Stimulated activated CD8-positive, alpha-beta memory T cell treated with anti-CD3 and anti-CD28 coated beads, Interleukin-2, amount 100 ng/mL, for 1 hour (primary cell): ENCODE results near the gene MRPL51.
"Not testable (repeated sequence)": the region's sequence is repeated elsewhere in the genome, so short reads cannot be mapped to it uniquely, and the experiment has no call there.

Experiments used
- DNase-seq, 2 donors: peaks; one replicate each; pipeline ENCODE4 v3.0.0-alpha.2; 2020; ENCODE audit warnings: low read depth in 2 of 2

Gene MRPL51

DNA sequence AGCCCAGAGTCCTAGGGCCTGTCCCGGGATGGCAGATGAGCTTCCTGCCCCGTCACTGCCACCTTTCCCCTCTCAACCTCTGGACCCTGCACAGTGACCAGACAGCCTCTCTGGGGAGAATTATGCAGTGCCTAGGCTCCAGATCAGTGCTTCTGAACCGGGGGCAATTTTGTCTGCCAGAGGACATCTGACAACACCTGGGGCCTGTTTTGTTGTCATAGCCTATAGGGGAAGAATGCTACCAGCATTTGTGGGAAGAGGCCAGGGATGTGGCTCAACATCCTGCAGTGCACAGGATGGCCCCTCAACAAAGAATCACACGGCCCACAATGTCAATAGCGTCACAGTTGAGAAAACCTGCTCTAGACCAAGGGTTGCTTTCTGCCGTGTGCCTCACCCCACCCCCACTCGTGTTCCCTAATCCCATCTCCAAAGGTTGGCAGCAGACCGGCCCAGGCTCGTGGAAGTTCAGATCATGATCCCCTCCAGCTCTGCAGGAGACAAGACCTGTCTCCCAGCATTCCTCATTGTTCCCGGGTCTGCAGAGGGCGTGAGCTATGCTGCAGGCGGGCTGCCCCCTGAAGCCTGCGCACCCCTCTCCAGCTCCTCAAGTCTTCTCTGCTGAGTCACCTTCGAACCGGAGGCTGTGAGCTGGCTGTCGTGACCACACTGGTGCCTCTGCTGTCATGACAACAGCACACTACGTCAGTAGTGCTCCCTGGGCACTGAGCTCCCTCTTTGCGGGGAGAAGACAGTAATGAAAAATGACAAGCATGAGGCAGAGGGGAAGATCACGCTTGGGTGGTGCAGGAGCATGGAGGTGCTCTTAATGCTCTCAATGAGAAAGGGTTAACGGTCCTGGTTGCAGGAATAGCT is 39.2 kb upstream of the MRPL51 start:
- DNase-seq = peak; percentile 67 to 69

DNA sequence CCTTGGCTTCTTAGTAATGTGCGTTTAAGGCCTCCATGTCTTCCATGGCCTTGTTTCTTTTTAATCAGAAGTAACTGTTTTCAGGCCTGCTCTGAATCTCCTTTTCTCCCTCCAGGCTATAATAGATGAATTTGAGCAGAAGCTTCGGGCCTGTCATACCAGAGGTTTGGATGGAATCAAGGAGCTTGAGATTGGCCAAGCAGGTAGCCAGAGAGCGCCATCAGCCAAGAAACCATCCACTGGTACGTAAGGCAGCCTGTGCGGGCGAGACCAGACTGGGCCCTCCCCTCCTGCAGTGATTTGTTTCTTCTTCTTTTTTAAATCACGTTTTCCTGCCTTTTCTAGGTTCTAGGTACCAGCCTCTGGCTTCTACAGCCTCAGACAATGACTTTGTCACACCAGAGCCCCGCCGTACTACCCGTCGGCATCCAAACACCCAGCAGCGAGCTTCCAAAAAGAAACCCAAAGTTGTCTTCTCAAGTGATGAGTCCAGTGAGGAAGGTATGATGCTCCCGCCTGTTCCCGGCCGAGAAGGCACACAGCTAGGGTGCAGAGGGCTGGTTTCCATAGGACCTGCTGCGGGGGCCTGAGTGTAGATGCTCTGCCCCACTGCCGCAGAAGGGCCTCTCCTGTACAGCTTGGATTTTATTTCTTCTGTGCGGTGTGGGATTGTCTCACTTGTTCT is 37.7 kb upstream of the MRPL51 start:
- DNase-seq = no peak

DNA sequence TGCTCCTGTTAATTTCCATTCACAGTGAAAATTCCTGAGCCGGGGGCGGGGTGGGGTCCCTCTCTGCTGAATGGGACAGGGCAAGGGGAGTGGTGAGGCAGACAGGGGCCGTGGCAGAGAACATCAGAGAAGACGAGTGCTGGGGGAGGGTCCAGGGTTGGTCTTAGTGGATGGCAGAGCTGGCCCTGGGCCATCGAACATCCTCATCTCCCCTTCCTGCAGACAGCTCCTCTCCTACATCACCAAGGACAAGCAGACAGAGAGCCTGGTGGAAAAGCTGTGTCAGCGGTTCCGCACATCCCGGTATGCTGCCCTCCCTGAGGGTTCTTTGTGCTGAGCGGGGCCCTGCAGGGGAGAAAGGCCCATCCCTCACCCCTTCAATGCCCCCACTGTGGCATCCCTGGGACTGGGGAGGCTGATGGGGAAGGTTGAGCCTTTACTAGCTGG is 36.3 kb upstream of the MRPL51 start:
- no peak for DNase-seq

DNA sequence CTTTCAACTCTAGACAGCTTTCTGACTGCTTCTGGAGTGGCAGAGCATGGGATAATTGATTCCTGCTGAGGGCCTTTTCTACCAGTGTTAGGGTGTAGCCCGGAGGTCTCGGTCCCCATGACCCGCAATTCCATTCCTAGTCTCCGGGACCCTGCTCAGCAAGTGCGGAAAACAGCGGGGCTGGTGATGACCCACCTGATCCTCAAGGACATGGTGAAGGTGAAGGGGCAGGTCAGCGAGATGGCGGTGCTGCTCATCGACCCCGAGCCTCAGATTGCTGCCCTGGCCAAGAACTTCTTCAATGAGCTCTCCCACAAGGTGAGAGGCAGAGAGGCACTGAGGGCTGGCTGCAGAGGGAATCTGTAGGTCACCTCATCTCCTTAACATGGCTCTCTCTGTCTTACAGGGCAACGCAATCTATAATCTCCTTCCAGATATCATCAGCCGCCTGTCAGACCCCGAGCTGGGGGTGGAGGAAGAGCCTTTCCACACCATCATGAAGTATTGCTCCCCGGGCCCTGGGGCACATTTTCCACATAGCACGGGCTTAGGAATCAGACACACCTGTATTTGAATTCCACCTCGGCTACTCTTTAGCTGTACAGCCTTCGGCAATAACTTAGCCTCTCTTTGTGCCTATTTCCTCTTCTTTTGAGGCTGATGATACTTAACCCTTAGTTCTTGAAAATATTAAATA is 35.6 kb upstream of the MRPL51 start:
- no peak for DNase-seq

DNA sequence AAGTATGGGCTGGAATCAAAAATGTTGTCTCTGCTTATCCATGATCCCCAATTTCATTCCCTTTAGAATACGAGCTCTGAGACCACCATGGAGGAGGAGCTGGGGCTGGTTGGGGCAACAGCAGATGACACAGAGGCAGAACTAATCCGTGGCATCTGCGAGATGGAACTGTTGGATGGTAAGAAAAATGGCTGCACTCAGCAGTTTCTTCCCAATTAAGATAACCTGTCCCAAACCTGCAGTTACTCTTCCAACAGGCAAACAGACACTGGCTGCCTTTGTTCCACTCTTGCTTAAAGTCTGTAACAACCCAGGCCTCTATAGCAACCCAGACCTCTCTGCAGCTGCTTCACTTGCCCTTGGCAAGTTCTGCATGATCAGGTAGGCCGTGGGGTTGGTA is 34.6 kb upstream of the MRPL51 start:
- no peak for DNase-seq

DNA sequence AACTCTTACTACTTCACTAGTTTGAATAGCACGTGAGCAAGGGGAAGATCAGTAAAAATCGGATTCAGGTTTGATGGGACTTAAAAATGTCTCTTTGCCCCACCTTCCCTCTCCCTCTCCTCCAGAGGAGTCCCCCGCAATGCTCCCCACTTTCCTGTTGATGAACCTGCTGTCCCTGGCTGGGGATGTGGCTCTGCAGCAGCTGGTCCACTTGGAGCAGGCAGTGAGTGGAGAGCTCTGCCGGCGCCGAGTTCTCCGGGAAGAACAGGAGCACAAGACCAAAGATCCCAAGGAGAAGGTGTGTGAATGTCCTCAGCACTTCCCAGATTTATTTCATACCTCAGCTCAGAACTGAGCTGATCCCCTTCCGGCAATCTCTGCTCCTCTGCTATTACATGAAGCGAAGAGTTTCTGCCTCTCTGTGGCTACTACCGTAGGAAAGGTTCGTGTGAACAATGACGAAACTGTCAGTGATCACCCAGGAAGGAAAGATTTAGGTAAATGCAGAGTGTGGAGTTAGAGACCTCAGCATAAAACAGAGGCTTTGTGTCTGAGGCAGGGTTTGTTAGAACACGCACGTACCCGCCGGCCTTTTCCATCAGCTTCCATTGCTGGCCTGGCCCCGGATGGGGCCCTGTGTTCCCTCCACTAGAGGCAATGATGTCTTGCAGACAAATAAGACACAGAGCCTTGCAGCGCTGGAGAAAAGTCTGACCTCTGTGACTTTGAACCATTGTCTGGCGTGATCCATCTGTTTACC is 33.9 kb upstream of the MRPL51 start:
- DNase-seq = no peak

DNA sequence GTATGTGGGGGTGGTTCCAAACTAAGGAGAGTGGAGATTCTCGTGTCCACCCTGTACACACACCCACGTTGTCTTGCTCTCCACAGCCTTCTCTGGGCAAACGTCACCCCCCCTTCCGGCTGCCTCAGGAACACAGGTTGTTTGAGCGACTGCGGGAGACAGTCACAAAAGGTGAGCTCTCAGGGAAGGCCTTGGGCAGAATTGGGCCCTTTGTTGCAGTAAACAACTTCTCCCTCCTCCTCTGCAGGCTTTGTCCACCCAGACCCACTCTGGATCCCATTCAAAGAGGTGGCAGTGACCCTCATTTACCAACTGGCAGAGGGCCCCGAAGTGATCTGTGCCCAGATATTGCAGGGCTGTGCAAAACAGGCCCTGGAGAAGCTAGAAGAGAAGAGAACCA is 33.1 kb upstream of the MRPL51 start:
- DNase-seq = no peak

DNA sequence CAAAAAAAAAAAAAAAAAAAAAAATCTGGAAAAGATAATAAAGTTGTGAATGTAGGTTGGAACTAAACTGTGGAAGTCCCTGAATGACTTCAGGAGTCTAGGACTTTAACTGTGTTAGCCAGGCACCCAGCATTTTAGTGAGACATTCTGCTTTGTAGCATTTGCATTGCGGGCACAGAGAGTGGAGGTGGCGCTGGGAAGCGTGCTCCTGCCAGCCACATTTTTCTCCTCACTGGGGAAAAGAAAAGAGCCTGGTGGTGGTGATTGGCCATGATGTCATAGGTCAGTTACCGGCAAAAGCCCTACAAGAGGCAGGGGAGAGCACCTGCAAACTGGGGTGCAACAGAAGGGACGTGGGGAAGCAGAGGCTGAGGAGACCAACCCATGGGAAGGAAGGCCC is 31.6 kb upstream of the MRPL51 start:
- no peak for DNase-seq

DNA sequence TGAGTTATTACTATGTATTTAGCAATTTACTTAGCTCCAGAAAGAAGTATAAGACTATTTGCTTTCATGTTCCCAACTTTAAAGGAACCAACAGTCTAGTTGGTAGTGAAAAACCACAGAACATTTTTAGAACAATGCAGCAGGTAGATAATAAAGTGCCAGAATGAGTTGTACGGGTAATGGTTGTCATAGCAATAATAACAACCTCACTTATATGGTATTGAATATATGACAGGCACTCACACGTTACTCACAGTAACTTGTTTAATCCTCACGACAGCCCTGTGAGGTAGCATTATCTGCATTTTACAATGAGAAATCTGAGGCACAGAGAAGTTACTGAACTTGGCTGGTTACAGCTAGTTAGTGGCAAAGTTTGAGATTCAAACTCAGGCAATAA is 30.6 kb upstream of the MRPL51 start:
- DNase-seq = no peak

DNA sequence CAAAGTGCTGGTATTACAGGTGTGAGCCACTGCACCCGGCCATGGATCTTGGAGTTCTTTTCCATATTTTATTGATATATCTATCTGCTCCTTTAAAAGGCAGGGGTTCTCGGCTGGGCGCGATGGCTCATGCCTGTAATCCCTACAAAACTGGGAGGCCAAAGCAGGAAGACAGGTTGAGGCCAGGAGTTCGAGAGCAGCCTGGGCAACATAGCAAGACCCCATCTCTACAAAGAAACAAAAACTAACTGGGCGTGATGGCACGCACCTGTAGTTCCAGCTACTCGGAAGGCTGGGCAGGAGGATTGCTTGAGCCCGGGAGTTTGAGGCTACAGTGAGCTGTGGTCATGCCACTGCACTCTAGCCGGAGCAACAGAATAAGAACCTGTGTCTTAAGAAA is 29.1 kb upstream of the MRPL51 start:
- no peak for DNase-seq

DNA sequence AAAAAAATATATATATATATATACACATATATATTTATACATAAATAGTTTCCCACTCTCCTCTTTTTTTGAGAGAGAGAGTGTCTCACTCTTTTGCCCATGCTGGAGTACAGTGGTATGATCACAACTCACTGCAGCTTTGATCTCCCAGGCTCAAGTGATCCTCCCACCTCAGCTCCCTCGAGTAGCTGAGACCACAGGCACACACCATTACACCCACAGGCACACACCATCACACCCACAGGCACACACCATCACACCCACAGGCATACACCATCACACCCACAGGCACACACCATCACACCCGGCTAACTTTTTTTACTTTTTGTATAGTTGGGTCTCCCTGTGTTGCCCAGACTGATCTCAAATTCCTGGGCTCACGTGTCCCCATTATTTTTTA is 27.1 kb upstream of the MRPL51 start:
- no peak for DNase-seq

DNA sequence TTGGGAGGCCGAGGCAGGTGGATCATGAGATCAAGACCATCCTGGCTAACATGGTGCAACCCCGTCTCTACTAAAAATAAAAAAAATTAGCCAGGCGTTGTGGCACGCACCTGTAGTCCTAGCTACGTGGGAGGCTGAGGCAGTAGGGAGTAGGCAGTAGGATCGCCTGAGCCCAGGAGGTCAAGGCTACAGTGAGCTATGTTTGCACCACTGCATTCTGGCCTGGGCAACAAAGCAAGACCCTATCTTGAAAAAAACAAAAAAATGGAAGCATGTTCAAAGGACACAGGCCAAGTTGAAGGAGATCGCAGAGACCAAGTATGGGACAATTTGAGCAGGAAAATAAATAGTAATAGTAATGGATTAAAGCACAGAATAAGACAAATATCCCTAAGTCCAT is 15.0 kb upstream of the MRPL51 start:
- DNase-seq = no peak

DNA sequence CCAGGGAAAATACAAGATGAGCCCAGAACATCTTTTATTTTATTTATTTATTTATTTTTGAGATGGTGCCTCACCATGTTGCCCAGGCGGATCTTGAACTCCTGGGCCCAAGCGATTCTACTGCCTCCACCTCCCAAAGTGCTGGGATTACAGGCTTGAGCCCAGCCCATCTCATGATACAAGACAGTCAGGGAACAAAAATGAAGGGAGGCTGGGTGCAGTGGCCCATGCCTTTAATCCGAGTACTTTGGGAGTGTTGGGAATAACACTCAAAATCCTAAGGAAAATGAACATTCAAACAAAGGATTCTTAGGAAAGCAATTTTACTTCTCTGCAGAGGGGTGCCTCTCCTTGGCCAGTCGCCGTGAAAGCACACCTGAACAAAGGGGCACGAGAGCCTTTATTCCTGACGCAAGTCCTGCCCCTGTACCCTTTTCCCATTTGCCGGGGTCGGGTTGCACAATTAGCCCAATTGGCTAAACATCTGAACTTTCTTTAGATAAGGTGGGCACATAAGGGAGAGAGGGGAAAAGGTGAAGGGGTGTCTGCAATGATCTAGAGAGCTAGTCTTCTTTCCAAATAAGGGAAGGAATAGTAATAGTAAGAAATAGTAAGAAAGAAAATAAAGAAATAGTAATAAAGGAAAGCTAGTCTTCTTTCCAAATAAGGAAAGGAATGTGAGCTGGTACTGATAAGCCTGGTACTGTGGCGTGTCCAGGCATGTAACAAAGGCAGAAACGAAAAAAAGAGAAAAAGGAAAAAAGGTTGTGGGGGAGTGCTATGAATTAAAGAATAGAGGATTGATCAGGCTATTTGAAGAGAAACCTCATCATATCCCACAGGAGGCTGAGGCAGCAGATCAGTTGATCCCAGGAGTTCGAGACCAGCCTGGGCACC is 14.3 kb upstream of the MRPL51 start:
- no peak for DNase-seq

DNA sequence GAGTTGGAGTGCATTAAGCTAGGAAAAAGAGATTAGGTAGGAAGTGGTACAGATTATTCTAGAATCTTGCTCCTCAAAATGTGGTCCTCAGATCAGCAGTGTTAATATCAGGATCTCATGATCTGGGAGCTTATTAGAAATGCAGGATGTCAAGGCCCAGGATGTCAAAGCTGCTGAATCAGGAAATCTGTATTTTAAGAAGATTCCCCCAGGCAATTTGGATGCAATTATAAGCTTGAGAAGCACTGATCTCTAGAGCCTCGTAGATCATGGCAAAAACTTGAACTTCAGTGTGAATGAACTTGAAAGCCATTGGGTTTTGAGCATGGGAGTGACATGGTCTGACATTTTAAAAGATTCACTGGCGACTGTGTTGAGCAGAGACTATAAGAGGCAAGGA is 7.4 kb upstream of the MRPL51 start:
- DNase-seq = no peak

DNA sequence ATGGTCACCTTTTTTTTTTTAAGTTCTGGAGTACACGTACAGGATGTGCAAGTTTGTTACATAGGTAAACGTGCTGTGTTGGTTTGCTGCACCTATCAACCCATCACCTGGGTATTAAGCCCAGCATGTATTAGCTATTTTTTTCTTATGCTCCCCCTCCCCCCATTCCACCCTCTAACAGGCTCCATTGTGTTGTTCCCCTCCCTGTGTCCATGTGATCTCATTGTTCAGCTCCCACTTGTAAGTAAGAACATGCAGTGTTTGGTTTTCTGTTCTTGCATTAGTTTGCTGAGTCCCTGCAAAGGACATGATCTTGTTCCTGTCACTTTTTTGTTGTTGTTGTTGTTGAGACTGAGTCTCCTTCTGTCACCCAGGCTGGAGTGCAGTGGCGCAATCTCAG is 4.2 kb upstream of the MRPL51 start:
- not testable (repeated sequence) for DNase-seq

DNA sequence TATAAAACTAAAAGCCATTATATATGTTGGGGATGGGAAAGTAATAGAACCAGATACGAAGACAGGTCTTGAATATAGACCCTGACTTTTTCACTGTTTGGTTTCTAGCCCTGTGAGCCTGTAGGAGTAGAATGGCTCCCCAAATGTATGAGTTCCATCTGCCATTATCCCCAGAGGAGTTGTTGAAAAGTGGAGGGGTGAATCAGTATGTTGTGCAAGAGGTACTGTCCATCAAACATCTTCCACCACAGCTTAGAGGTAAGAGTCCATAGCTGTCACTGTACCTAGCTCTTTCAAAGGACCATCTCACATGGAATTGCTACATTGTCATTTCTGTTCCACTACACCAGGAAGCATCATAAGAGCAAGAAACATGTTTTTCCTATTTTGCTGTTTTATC is 1.9 kb upstream of the MRPL51 start:
- DNase-seq = no peak

DNA sequence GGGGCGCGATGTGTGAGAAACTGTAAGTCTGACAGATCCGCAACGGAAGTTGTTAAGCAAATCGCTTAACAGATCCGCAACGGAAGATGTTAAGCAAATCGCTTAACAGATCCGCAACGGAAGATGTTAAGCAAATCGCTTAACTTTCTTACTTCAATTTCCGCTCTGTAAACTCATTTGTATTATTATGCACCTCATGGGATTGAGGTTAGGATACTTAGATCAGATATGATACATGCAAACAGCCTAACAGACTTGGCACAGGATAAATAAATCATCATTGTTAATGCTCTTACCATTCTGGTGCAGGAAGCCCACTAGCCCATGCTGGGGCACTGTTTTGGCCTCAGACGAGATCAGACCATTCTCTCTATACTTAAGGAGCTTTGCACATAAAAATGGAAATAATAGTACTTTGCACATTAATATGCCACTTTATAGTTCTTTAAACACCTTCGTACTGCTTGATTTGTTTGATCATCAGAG is 1.2 kb upstream of the MRPL51 start:
- DNase-seq = no peak

DNA sequence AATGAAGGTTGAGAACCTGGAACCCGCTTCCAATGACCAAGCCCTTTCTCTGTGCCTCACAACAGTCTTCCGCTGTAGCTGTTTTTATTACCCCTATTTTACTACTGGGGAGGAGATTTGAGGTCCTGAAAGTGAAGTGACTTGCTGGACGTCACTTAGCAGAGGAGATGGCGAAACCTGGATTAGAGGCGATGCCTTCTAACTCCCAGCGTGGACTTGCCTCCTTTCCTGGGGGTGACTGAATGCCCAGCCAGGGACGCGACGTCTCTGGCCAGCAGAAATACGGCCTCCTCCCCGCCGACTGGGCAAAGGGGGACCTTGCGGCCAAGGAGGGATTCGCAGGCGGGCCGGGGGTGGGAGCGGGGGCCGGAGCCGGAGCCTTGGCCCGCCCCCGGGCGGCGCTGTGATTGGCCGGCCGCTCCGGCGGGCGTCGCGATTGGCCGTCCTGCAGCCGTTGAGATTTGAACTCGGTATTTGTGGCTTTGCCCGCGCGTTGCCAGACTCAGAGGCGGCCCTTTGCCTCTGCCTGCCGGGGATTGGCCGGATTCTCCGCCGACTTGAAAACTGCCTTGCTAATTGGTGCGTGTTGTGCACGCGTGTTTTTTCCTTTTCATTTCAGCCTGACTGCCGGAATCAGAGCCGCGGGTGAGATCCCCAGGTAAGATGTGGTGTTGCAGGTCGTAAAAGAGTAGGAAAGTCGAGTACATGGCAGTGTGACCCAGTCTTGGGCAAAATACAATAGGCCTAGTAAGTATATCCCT is 615 bp upstream of the MRPL51 start, which contains the start of gene NCAPD2:
Gene NCAPD2 (plus strand): TSS at position 606 of the 761 bp plus-strand sequence. CDS start 997 bp downstream, outside the sequence.
- DNase-seq = peak; percentile 89

DNA sequence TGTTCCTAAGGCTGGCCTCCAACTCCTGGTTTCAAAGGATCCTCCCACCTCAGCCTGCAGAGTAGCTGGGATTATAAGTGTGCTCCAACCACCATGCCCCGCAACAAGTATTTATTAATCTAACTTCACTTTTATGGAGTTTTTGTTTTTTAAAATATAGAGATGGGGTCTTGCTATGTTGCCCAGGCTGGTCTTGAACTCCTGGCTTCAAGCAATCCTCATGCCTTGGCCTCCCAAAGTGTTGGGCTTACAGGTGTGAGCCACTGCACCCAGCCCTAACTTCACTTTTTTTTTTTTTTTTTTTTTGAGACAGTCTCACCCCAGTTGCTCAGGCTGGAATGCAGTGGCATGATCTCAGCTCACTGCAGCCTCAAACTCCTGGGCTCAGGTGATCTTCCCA is 2.4 kb downstream of the MRPL51 start:
- not testable (repeated sequence) for DNase-seq

DNA sequence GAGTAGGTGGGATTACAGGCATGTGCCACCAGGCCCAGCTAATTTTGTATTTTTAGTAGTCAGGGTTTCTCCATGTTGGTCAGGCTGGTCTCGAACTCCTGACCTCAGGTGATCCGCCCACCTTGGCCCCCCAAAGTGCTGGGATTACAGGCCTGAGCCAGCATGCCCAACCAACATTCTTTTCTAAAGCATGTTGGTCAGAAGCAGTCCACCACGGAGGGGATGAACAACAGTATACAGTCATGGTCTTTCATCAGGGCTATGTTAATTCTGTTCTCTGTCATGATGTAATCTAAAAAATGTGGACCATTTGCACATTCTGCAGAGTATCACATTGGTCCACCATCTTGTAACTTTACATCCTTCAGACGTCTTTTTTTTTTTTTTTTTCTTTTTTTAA is 3.6 kb downstream of the MRPL51 start:
- no peak for DNase-seq
